GM19463 (cell line): ENCODE measurements around the gene OGFR.
A peak's percentile ranks its signal among the peaks of the same experiment; 100 is the strongest.
"Not testable (repeated sequence)": the region's sequence is repeated elsewhere in the genome, so short reads cannot be mapped to it uniquely, and the experiment has no call there.

Experiments
- ATAC-seq: cut with Tn5 transposase; IDR thresholded peaks from one replicate; pipeline ENCODE4 v1.9.1; 2021; ENCODE audit warnings: mild to moderate bottlenecking, moderate library complexity; ENCODE audit not compliant: unreplicated experiment

The OGFR gene

DNA sequence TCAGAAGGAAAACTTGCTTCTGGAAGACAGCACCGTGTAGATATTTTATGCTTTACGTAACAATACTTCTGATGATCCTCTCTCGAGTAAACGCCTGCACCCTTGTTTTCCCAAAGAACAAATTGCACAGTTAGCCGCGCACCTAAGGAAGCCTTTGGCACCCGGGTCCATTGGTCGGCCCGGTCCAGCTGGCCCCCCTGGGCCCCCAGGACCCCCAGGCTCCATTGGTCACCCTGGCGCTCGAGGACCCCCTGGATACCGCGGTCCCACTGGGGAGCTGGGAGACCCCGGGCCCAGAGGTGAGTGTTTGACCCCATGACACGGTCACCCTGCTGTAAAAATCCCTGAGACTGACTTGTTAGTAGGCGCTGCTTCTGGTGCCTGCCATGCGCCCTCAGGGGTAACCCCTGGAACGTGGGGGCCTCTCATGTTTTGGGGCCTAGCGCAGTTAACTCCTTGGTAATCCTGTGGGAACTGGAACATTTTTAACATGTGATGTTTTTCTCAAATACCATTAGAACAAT is 32.4 kb downstream of the OGFR start:
- ATAC-seq = no peak

DNA sequence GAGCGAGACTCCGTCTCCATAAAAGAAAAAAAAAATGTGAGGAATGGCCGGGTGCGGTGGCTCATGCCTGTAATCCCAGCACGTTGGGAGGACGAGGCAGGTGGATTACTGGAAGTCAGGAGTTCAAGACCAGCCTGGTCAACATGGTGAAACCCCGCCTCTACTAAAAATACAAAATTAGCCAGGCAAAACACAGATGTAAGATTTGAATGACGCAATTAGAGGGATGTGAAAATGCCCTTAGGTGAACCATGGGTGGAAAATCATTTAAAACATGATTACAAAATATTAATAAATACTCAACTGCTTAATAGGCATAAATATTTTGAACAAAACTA is 33.1 kb downstream of the OGFR start:
- ATAC-seq = no peak

DNA sequence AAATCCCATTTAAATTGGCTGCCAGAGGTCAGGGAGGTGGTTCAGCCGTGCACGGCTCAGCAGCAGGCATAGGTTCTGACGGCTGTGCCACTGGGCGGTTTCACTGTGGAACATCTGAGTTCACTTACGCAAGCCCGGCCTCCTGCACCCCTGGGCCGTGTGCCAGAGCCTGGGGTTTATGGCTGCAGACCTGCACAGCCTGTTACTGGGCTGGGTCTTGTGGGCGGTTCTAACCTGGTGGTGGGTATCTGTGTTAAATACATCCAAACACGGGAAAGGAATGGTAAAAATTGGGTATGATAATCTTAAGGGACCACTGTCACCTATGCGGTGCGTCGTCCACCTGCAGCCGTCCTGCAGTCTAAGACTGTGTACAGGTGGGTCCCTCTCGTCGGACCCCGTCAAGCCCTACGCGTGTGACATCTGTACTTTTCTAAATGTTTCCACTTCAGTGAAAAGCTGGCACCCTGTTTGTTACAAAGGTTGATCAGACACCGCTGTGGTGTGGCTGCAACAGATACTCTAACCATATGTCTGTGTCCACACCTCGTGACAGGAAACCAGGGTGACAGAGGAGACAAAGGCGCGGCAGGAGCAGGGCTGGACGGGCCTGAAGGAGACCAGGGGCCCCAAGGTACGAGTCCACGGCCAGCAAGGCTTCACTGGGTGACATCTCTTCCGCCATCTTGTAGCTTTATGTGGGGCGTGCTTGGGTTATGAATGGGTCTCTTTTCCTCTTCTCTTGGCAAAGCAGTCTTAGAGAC is 33.7 kb downstream of the OGFR start:
- ATAC-seq = peak; percentile 81

DNA sequence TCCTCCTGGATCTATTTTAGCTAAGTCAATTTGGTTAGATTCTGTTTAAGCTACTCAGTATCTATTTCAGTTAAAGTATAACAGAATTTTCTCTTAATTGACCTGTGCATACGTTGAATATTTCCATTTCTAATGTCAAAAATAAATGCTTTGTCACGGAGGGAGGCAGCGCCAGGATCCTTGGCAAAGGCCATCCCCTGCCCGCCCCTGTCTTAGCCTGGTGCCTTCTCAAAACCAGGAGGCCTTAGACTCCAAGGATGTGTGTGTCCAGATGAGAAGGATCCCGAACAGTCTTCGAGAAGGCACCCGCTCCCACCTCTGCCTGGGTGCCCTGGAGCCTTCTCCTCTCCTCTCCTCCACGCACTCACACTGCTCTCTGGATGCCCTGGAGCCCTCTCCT is 34.6 kb downstream of the OGFR start:
- no peak for ATAC-seq

DNA sequence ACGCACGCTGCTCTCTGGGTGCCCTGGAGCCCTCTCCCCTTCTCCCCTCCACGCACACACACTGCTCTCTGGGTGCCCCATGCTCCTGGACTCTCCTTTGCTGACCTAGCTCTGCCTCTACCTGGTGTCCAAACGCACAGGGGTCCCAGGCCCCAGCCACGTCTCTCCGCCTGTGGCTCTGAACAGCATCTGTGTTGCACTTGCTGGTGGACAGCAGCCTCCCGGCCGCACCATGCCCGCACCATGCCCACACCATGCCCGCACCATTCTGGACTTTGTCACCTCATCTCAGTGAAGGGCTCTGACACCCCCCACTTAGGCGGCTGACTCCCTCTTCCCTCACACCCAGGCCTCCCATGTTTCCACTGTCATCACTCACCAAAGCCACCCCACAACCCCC is 35.2 kb downstream of the OGFR start:
- no peak for ATAC-seq

GRCh38 chr20:62840244-62841197 is 35.9 kb downstream of the OGFR start:
- ATAC-seq = no peak

DNA sequence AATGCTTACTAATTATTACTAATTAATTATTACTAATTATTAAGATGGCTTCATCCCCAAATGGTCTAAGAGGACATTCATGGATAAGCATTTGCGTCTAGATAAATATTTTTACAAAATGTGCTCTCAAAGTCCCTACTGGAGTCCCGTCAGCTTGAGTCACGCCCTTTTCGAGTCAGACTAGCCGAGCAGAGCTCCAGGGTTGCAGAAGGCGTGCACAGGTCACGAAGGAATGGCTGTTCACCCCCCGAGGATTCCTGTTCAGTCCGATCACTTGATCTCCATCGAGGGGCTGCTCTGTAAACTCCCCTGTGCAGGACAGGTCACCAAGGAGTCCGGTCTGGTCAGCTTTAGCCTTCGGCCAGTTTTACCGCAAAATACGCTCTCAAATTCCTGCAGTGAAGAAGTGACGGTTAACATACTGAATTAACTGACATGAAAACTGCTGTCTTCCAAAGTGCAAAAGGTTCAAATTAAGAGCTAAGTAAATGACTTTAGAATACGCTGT is 37.1 kb downstream of the OGFR start:
- ATAC-seq = no peak

GRCh38 chr20:62843656-62844055 is 39.0 kb downstream of the OGFR start:
- ATAC-seq = no peak

GRCh38 chr20:62844182-62844581 is 39.5 kb downstream of the OGFR start:
- ATAC-seq = no peak

DNA sequence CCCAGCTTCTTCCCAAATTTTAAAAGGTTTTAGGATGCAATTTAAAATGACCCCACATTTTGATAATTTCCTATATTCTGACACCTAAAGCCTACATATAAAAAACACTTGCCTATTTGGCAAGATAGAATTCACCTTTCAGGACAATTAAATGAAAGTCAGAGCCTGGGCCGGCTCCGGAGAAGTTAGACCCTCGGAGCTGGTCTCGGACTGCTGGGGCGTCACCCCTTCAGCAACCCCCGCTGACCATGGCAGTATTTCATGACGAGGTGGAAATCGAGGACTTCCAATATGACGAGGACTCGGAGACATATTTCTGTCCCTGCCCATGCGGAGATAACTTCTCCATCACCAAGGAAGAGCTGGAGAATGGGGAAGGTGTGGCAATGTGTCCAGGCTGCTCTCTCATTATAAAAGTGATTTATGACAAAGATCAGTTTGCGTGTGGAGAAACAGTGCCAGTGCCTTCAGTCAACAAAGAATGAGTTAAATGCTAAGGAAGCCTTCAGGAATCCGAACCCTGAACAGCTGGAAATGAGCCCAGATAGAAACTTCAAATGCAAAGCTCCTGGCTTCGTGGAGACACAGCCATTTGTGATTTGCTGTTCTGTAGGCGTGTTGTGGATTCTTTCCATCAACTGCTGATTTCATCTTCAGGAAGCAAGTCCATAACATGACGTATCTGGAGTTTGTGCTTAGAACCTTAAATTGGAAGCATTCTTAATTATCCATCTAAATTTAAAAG is 41.0 kb downstream of the OGFR start:
- no peak for ATAC-seq

GRCh38 chr20:62846166-62846890 is 41.7 kb downstream of the OGFR start:
- no peak for ATAC-seq

- not testable (repeated sequence) for ATAC-seq
Measured at GRCh38 chr20:62848917-62849316, 44.3 kb downstream of the OGFR start.

DNA sequence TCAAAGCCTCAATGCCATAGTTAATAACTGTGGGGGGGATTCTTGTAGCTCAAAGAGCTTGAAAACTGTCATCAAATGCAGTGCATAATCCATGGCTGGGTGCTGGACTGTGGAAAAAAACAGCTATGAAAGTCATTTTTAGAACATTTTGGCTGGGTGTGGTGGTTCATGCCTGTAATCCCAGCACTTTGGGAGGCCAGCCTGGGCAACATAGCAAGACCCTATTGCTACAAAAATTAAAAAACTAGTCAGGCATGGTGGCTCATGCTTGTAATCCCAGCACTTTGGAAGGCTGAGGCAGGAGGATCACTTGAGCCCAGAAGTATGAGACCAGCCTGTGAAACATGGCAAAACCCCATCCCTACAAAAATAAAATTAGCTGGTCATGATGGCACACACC is 44.8 kb downstream of the OGFR start:
- ATAC-seq = no peak

GRCh38 chr20:62850333-62850974 is 45.8 kb downstream of the OGFR start:
- no peak for ATAC-seq

- no peak for ATAC-seq
Measured at GRCh38 chr20:62852196-62852595, 47.6 kb downstream of the OGFR start.

- ATAC-seq = no peak
Measured at GRCh38 chr20:62852841-62853240, 48.2 kb downstream of the OGFR start.

DNA sequence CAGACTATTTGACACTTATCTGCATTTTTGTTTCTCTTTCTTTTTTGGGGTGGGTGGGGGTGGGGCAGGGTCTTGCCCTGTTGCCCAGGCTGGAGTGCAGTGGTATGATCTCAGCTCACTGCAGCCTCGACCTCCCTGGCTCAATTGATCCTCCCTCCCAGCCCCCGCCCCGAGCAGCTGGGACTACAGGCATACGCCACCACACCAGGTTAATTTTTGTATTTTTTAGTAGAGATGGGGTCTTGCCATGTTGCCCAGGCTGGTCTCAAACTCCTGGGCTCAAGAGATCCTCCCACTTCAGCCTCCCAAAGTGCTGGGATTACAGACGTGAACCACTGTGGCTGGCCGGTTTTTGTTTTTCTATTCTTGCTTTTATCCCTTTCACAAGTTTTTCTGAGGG is 48.7 kb downstream of the OGFR start:
- not testable (repeated sequence) for ATAC-seq

- ATAC-seq = no peak
Measured at GRCh38 chr20:62854121-62854520, 49.5 kb downstream of the OGFR start.

- no peak for ATAC-seq
Measured at GRCh38 chr20:62855120-62855519, 50.5 kb downstream of the OGFR start.
